ENCODE data around the gene ZNF276. TPM values are rescaled to one million over a fixed set of nuclear protein-coding genes. Genes with fewer than 3 reads are reported as not detected.
"Not testable (repeated sequence)": the region's sequence is repeated elsewhere in the genome, so short reads cannot be mapped to it uniquely, and the experiment has no call there.

Gene ZNF276, protein sequence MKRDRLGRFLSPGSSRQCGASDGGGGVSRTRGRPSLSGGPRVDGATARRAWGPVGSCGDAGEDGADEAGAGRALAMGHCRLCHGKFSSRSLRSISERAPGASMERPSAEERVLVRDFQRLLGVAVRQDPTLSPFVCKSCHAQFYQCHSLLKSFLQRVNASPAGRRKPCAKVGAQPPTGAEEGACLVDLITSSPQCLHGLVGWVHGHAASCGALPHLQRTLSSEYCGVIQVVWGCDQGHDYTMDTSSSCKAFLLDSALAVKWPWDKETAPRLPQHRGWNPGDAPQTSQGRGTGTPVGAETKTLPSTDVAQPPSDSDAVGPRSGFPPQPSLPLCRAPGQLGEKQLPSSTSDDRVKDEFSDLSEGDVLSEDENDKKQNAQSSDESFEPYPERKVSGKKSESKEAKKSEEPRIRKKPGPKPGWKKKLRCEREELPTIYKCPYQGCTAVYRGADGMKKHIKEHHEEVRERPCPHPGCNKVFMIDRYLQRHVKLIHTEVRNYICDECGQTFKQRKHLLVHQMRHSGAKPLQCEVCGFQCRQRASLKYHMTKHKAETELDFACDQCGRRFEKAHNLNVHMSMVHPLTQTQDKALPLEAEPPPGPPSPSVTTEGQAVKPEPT
- 75.6 and 79.0 TPM in 2 replicates for total RNA-seq

DNA sequence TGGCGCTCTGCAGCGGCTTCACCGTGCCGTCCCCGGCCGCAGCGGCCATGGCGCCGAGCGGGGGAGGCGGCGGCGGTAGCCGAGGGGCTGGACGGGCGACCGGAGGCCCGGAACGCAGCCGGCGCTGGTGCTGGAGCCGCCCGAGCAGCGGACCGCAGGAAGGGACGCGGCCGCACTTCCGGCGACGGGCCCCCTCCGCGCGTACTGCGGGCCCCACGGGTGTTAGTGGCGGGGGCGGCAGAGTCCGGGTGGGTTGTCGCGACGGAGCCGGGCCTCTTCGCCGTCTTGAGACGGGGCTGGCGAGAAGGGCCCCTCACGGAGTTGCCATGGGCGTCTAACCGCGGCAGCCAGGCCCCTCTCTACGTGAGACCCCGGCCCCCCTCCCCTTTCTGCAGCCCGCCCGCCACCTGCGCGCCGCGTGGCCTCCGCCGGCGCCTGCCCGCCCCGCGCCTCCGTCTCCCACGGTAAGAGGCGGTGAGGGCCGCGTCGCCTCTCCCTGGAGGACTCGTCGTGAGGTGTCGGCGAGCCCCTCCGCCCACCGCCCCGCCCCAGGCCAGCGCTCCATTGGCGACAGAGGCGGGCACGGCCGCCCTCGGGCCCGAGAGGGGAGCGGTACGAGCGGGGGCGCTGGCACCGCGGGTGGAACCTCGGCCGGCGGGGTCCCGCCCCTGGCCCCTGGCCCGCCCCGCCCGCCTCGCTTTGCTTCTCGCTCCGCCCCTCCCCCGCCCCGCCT, at the start of gene ZNF276, which contains the start of gene VPS9D1:
Gene ZNF276 (plus strand): TSS at position 725 of the 733 bp plus-strand sequence. CDS start 104 bp downstream, outside the sequence.
Gene VPS9D1 (minus strand): TSS at position 86 of the 733 bp plus-strand sequence. CDS start 37 bp downstream, at position 49.
- intact Hi-C loops (cut with micrococcal nuclease), result loop anchor here (1.0 to 10.0 kb wide), 6 partner anchors 10 to 196 kb away; partner anchors contain the start of genes CHMP1A, FANCA, MC1R and RPL13

DNA sequence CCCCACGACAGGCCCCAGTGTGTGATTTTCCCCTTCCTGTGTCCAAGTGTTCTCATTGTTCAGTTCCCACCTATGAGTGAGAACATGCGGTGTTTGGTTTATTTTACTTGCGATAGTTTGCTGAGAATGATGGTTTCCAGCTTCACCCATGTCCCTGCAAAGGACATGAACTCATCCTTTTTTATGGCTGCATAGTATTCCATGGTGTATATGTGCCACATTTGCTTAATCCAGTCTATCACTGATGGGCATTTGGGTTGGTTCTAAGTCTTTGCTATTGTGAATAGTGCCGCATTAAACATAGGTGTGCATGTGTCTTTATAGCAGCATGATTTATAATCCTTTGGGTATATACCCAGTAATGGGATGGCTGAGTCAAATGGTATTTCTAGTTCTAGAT, 49.8 kb upstream of the ZNF276 start:
- intact Hi-C loops (cut with micrococcal nuclease), result not testable (repeated sequence)

DNA sequence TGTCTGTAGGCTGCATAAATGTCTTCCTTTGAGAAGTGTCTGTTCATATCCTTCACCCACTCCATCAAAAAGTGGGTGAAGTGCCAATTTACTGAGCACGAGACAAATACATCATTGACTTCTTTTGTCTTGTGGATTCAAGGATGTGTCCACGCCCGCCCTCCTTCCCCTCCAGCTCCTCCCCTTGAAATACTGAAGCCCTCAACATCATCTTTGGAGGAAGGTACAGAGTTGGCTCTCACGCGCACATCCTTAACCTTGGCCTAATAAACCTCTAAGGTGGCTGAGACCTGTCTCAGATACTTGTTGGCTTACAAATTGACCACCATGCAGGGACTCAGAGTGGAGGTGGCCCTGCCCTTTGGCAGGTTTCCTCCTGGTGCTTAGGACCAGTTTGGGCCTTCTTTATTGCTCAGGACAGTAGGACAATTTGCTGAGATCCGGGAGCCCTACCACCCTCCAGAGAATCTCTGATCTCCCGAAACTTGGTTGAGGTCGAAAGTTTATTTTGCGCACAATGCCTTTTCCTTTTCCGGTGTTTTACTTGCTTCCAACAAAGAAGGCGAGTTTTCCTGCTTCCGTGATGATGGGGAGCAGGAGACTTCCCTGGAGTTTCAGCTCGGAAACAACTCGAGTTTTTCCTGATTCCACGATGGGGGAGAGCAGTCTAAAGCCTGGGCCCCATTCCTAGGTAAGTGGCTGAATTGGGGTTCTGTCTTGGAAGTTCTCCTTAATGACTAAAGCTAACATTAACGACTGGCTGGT, 49.0 kb upstream of the ZNF276 start:
- intact Hi-C loops (cut with micrococcal nuclease), result no loop called here

DNA sequence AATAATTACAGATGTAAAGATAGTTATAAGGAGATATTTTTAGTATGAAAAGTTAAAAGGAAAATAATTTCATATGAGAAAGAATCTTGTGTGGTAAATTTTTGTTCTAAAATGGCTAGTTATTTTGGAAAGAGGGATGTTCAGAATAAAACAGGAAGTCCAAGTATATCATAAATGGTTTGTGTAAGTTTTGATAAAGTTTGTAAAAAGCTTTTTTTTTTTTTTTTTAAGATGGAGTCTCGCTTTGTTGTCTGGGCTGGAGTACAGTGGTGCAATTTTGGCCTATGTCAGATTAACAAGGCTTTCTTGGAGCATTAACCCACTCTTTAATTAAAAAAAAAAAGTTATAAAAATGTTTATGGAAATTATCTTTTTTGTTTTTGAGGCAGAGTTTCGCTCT, 43.1 kb upstream of the ZNF276 start:
- intact Hi-C loops (cut with micrococcal nuclease), result no loop called here

DNA sequence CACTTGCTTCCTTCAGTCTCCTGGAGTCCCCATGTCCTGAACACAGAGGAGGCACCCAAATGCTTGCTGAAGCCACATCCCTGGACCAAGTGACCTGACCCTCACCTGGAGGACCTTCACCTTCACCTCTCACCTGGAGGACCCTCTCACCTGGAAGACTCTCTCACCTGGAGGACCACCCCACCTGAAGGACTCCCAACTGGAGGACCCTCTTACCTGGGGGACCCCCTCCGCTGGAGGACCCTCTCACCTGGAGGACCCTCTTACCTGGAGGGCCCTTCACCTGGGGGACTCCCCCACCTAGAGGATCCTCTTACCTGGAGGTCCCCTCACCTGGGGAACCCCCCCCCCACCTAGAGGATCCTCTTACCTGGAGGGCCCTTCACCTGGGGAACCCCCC, 35.4 kb upstream of the ZNF276 start:
- intact Hi-C loops (cut with micrococcal nuclease), result loop anchor here (1.0 kb wide), 1 partner anchor 29 kb away; the partner anchor contains the start of genes CHMP1A and SPATA33

DNA sequence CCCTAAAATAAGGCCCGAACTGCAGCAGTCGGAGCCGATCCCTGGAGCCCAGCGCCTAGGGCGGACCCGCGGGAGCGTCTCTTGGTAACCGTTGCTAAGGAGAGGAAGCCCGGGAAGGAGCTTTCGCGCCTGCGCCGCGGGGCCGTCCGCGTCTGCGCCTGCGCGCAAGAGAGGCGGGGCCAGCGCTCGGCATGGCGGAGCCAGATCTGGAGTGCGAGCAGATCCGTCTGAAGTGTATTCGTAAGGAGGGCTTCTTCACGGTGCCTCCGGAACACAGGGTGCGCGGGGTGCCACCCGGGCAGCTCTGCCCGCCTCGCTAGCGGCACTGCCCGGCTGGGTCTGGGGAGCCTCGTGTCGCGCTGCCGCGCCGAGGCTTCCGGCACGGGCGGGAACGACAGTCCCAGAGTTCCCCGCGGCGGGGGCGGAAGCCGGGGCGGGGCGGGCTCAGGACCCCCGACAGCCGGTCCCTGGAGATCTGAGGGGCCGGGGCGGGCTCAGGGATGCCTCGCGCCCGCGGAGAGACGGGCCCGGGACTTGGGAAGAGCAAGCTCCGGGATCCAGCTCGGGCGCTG, 34.7 kb upstream of the ZNF276 start, which contains the start of gene CDK10:
Gene CDK10 (plus strand): TSS at position 170 of the 572 bp plus-strand sequence. CDS start 22 bp downstream, at position 192.
- intact Hi-C loops (cut with micrococcal nuclease), result loop anchor here (1.0 kb wide), 2 partner anchors 14 to 29 kb away; partner anchors contain the start of genes CHMP1A and SPATA33

DNA sequence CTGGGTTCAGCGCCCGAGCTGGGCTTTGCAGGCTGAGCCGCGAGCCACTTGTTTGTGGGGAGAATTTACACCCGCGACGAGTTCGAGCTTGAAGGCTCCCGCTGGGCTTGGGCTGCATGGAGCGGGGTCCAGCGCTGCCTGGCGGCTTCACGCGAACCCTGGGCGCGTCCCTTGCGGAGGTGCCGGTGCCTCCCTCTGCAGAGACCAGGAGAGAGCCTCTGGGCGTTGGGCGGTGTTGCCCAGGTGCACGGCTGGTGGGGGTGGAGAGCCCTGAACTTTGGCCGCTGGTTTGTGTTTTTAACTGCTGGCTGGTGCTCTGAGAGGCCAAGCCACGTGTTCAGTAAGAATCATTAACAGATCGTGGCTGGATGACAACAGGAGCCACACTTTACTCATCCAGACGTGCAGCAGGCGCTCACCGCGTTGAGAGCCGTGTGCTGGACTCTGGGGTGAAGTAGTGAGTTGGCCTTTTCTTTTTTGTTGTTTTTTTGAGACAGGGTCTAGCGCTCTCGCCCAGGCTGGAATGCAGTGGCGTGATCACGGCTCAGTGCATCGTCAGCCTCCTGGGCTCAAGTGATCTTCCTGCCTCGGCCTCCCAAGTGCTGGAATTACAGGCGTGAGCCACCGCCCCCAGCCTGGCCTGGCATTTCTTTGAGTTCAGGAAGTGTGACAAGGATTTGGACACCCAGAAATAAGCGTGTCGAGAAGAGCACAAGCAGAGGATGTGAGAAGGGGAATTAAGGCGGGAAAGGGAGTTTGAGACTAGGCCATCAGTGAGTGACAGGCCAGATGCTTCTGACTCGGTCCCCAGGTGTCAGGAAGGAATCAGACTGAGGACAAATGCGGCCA, 34.0 kb upstream of the ZNF276 start:
- intact Hi-C loops (cut with micrococcal nuclease), result loop anchor here (1.0 kb wide), 1 partner anchor 13 kb away; no protein-coding TSS in a partner anchor

DNA sequence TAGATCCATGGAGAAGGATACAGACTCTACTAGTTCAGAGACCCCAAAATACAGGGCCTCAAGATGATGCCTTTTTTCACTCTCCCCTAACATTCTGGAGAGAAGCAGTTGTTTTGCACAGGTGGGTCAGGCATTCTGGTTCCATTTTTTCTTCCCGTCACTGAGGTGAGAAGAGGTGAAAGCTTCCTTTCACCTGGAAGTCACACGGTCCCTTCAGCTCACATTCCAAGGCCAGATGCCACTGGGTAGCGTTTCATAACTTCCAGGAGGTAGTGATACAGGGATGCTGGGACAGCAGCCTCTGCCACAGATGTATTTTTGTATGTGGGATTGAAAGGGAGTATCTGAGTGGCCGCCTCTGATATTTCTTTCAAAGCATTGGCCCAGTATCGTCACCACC, 32.9 kb upstream of the ZNF276 start:
- intact Hi-C loops (cut with micrococcal nuclease), result no loop called here

DNA sequence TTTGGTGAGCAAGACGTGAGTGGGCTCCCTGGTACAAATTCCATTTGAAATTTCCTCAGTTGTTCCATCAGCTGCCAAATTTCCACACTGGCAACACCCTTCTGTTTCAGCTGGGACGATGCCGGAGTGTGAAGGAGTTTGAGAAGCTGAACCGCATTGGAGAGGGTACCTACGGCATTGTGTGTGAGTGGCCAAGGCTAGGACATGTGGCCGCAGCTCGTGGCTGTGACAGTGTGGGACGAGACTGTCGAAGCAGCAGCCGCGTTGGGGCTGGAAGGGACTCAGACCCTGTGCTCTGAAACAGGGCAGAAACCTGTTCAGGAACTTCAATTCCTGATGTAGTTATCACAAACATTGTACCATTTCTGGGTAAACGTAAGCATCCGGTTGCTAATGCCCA, 32.2 kb upstream of the ZNF276 start:
- intact Hi-C loops (cut with micrococcal nuclease), result no loop called here

DNA sequence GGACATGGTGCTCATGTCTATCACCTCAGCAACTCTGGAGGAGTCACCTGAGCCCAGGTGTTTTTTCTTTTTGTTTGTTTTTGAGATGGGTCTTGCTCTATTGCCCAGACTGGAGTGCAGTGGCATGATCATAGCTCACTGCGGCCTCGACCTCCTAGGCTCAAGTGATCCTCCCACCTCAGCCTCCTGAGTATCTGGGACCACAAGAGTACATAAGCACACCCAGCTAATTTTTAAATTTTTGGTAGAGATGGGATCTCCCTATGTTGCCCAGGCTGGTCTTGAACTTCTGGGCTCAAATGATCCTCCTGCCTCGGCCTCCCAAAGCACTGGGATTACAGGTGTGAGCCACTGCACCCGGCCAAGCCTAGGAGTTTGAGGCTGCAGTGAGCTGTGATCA, 31.7 kb upstream of the ZNF276 start:
- intact Hi-C loops (cut with micrococcal nuclease), result not testable (repeated sequence)

DNA sequence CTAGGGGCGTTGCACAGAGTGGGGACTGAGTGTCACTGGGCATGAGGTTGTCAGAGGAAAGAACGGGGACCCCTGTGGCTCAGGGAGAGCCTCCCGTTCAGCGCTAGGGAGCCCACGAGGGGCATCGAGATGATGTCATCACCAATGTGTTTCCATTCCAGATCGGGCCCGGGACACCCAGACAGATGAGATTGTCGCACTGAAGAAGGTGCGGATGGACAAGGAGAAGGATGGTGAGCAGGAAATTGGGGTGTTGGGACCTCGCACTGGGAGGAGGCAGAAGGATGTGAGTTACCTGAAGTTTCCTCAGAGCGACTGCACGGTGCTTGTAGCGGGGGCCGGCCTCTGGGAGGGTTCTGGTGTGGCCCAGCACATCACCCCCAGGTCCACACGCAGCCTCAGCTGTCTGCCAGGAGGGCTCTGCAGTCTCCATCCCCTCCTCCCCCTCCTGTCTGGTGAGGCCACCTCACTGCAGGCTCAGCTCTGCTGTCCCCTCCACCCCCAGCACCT, 30.9 kb upstream of the ZNF276 start:
- intact Hi-C loops (cut with micrococcal nuclease), result no loop called here

DNA sequence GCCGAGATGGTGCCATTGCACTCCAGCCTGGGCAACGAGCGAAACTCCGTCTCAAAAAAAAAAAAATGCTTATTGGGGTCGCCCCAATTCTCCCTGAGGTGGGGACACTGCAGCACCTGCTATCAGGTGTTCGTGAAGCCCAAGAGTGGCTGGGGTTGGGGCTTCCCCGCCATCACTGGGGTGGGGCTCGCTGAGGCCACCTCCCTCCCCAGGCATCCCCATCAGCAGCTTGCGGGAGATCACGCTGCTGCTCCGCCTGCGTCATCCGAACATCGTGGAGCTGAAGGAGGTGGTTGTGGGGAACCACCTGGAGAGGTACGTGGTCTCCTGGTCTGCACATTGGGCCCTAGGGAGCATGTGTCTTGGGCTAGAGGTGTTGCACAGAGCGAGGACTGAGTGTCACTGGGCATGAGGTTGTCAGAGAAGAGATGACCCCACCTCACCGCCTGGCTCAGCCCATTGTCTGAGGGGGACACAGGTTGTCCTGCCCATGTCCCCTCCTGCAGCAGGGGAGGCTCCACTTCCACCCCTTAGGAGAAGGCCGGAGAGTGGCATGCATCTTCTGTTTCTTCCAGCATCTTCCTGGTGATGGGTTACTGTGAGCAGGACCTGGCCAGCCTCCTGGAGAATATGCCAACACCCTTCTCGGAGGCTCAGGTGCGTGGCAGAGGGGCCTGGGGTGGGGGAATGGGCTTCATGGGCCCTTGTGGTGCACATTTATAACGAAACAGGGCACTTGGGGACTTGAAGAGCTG, 29.9 kb upstream of the ZNF276 start:
- intact Hi-C loops (cut with micrococcal nuclease), result no loop called here

DNA sequence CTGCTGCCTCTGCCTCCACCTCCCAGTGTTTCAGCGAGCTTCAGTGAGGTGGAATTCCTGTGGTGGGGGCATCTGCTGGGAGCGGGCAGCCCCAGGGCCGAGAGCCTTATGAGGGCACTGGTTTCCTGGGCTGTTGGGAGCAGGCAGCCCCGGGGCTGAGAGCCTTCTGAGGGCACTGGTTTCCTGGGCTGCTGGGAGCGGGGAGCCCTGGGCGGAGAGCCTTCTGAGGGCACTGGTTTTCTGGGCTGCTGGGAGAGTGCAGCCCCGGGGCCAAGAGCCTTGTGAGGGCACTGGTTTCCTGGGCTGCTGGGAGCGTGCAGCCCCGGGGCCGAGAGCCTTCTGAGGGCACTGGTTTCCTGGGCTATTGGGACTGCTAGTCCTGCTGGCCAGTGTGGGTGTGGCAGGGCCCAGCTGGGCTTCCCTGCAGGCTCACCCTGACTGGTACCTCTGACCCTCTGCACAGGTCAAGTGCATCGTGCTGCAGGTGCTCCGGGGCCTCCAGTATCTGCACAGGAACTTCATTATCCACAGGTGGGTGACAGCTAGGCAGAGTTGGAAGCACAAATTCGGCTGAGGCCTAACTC, 29.3 kb upstream of the ZNF276 start:
- intact Hi-C loops (cut with micrococcal nuclease), result no loop called here

DNA sequence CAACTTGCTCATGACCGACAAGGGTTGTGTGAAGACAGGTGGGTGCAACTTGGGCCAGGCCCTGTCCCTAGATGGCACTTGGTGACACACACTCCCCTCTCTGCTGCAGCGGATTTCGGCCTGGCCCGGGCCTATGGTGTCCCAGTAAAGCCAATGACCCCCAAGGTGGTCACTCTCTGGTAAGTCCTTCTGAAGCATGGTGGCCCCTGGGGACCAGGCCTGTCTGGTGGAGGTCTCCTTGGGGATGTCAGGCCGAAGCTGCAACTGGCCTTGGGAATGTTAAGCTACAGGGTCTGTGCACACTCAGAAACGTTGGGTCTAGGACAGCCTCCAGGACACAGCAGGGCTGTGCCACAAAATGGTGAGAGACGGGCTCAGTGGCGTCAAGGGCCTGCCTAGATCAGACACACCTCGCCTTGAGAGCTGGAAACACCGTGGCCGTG, 28.0 kb upstream of the ZNF276 start:
- intact Hi-C loops (cut with micrococcal nuclease), result no loop called here

DNA sequence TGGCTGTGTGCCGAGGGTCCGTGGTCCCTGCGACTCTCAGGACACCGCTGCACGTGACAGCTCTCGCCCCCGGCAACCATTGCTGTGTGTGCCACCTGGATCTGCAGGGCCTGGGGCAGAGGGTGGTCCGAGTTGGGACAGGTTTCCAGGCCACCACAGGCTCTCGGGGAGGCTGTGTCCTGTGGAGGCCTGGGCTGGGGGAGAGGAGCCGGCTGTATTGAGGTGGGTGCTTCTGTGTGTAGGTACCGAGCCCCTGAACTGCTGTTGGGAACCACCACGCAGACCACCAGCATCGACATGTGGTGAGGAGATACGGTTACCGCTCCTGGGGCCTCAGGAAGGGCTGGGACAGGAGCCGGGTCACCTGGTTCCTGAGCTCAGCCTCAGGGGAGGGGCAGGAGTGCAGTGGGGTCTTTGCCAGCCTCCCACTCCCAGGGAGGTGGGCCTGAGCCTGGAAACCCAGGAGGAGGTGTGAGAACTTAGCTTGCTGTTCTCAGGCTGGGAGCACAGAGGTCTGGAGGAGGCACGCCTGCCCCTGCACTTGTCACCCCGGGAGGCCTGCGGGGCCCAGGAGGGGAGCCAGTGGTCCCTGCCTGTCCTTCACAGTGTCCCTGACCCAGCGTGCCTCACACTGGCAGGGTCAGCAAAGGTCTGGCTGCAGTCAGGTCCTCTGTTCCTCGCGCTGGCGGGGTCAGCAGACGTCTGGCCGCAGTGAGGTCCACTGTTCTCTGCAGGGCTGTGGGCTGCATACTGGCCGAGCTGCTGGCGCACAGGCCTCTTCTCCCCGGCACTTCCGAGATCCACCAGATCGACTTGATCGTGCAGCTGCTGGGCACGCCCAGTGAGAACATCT, 27.2 kb upstream of the ZNF276 start:
- intact Hi-C loops (cut with micrococcal nuclease), result no loop called here

DNA sequence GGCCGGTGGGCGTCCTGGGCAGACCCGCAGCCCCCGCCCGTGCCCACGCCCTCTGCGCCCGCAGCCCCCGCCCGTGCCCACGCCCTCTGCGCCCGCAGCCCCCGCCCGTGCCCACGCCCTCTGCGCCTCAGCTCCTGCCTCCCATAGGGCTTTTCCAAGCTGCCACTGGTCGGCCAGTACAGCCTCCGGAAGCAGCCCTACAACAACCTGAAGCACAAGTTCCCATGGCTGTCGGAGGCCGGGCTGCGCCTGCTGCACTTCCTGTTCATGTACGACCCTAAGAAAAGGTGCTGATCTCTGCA, 26.6 kb upstream of the ZNF276 start:
- intact Hi-C loops (cut with micrococcal nuclease), result not testable (repeated sequence)

All from T-helper 2 cell treated with Interferon-gamma antibody and Interleukin-4, amounts not matched to agents 100 ng/mL and 5 ng/mL, for 36 hours (primary cell).